Stimulated activated CD4-positive, alpha-beta T cell treated with anti-CD3 and anti-CD28 coated beads, Interleukin-1b, Interleukin-23, amount 100 ng/mL, for 48 hours (primary cell): ENCODE measurements around the gene PLPP3.
"Not testable (repeated sequence)": the region's sequence is repeated elsewhere in the genome, so short reads cannot be mapped to it uniquely, and the experiment has no call there.

Experiments used
- DNase-seq: peaks from one replicate; pipeline ENCODE4 v3.0.0-alpha.2; 2020

The PLPP3 gene

GRCh38 chr1:56578963-56579875 is at the start of gene PLPP3:
Gene PLPP3 (minus strand): TSS chr1:56579563. CDS start chr1:56579016, 547 bp downstream.
- DNase-seq = no peak

- no peak for DNase-seq
Observed at GRCh38 chr1:56627636-56628039, 48.3 kb upstream of the PLPP3 start.

GRCh38 chr1:56627019-56627635 is 47.8 kb upstream of the PLPP3 start:
- DNase-seq = no peak

- no peak for DNase-seq
Observed at GRCh38 chr1:56626546-56626945, 47.2 kb upstream of the PLPP3 start.

DNA sequence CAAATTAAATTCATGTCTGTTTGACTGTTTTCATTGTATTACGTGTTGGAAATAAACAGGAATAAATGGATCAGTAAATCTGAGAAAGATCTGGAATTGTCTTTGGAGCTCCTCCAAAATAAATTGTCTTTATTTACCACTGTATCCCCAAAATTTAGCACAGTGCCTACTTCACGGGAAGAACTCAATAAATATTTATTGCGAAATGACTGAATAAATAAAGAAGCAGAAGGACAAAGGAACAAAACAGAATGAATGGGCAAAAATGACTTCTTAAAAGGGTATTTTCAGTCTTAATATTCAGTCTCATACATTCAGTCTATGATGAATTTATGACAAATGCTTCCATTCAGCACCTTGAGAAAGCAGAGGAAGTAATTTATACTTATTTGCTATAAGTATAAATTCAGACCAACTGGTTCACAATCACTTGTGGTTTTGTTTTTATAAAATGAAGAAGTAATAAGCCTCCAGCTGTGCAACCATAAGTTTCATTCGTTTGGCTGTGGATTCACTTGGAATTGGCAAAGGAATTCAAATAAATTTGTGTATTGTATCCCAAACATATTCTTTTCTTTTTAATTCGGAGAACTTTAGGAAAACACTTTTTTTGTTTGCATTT is 46.6 kb upstream of the PLPP3 start:
- no peak for DNase-seq

- no peak for DNase-seq
Observed at GRCh38 chr1:56617141-56617540, 37.8 kb upstream of the PLPP3 start.

DNA sequence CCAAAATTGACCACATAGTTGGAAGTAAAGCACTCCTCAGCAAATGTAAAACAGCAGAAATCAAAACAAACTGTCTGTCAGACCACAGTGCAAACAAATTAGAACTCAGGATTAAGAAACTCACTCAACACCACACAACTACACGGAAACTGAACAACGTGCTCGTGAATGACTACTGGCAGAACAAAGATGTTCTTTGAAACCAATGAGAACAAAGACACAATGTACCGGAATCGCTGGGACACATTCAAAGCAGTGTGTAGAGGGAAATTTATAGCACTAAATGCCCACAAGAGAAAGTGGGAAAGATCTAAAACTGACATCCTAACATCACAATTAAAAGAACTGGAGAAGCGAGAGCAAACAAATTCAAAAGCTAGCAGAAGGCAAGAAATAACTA is 31.4 kb upstream of the PLPP3 start:
- not testable (repeated sequence) for DNase-seq

DNA sequence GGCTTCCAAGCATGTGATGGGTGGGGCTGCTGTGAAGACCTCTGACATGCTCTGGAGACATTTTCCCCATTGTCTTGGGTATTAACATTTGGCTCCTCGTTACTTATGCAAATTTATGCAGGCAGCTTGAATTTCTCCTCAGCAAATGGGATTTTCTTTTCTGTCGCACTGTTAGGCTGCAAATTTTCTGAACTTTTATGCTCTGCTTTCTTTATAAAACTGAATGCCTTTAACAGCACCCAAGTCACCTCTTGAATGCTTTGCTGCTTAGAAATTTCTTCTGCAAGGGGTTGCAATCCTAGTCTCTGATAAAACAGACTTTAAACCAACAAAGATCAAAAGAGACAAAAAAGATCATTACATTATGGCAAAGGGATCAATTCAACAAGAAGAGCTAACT is 30.7 kb upstream of the PLPP3 start:
- DNase-seq = not testable (repeated sequence)

- DNase-seq = not testable (repeated sequence)
Observed at GRCh38 chr1:56595397-56596191, 16.2 kb upstream of the PLPP3 start.

DNA sequence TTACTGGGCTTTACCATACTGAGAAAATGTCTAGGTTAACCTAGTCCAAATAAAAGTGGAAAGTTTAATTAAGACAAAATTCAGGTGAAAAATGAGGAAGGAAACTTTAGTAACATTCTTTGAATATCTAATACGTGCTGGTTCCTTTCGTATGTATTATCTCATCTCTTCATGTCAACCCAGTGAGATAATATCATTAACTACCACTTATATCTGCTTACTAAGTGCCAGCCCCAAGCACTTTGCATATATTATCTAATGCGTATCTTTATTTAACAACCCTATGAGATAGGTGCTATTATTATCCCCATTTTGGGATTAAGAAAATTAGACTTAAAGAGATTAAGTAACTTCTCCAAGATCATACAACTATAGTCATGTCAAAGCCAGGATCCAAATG is 12.5 kb upstream of the PLPP3 start:
- no peak for DNase-seq

DNA sequence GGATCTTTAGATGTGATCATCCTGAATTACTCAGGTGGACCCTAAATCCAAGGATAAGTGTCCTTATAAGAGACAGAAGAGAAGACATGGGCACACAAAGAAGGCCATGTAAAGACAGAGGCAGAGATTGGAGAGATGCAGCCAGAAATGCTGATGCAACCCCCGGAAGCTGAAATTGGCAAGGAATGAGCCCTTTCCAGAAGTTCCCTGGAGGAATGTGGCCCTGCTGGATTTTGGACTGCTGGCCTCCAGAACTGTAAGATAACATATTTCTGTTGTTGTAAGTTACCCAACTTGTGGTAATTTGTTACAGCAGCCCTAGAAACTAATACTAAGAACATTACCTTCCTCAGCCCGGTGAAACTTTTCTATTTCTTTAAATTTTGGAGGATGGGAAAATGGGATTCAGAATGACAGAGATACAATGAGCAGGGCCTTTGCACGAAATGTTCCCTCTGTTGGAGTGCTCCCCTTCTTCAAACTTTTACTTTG is 11.2 kb upstream of the PLPP3 start:
- no peak for DNase-seq

GRCh38 chr1:56589369-56589768 is 10.0 kb upstream of the PLPP3 start:
- DNase-seq = no peak

- no peak for DNase-seq
Observed at GRCh38 chr1:56586502-56586901, 7.1 kb upstream of the PLPP3 start.

DNA sequence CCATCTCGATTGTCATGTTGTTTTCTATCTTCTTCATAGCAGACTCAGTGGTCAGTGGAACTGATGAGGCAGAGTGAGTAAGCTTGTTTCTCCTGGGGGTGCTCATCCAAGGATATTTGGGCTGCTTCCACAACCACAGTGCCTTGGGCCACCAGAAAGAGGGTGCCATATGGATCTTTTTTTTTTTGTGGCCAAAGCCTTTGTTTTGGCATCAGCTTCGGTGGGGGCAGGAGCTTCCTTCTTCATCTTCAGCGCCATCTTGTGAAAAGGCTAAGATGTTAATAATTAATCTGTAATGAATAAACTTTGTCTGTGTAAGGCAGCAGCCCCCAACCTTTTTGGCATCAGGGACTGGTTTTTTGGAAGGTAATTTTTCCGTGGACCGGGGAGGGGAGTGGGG is 6.6 kb upstream of the PLPP3 start:
- DNase-seq = no peak

- no peak for DNase-seq
Observed at GRCh38 chr1:56584910-56585528, 5.7 kb upstream of the PLPP3 start.

DNA sequence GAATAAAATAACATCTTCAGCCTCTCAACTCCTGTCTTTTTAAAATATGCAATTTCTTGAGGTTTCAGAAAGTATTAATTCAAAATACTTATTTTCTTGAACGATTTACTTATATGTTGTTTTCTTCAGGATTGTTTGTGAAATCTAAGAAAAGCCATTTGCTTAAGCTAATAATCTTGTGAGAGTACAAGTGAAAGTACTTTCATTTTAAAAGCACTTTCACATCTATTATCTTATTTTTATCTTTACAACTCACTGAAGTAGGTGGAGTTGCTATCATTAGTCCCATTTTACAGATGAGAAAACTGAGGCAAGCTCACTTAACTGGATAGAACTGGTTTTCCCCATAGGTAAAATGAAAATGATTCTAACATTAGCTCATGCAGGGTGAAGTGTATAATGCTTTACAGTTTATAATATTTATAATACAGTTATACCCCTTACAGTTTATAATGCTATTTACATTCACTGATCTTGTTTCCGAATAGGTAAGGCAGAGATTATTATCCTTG is 4.7 kb upstream of the PLPP3 start:
- no peak for DNase-seq

DNA sequence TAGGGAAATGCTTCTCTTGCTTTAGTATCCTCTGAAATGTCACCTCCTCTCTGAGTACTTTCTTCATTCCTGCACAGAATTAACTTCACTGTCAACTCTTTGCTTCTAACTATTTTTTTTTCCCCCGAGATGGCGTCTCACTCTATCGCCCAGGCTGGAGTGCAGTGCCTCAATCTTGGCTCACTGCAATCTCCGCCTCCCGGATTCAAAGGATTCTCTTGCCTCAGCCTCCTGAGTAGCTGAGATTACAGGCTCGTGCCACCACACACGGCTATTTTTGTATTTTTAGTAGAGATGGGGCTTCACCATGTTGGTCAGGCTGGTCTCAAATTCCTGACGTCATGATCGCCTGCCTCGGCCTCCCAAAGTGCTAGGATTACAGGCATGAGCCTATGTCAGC is 1.4 kb upstream of the PLPP3 start:
- no peak for DNase-seq

- DNase-seq = no peak
Observed at GRCh38 chr1:56578138-56578962, 1.0 kb downstream of the PLPP3 start.

DNA sequence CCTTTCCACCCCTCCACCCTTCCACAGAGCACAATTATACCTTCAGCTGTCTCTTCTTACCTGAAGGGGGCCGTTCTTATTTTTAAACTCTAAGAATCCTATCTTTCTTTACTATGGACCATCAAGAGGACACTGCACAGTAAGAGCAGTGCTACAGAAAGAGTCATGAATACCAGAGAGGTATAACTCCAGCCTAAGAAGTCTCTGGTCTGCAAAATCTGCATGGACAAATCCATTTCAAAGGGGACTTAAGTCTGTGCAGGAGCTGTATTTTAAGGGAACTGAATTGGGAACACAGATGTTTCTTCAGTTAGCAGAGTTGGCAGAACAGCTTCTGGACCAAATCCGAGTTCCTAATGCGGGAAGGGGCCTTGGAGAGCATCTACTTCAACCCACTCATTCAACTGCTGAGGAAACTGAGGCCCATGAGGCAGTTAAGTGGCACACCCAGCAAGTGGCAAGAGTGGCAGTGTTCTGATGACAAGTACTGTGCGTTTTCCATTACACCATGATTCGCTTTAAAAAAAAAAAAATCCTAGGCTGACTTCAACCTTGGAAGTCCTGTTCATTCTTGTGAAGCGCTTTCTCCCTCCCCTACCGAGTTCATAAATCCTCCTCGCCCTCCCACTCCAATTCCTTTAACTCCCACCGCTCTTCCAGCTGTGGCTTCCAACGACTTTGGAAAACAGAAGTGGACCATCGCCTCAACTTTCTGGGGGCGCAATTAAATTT is 1.8 kb downstream of the PLPP3 start:
- no peak for DNase-seq

DNA sequence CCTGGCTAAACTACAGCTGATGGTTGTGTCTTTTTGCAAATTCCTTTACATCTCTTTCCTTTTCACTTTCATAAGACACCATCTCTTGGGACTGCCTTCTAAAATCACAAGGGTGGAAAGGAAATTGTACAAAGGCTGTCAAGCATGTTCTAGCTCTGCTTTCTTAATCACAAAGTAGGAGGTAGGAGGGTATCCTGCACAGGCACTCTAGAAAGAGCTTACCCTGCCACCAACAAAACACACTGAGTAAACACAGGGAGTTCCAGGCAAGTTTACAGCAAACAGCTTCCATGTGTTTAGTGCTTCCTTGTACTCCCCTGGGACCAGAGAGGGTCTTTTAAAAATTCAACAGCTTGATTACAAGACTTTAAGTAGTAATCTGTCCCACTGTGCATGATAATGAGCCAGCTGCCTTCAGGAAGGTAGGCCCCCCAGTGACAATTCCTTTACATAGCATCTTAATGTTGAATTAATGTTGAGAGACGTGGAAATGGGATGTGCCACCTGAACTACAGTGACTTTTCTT is 2.4 kb downstream of the PLPP3 start:
- DNase-seq = no peak
